Stimulated activated CD4-positive, alpha-beta T cell treated with anti-CD3 and anti-CD28 coated beads, Interleukin-1b, Interleukin-23, amount 100 ng/mL, for 48 hours (primary cell): Measurements from ENCODE around the gene GCNT3.
"Not testable (repeated sequence)": the region's sequence is repeated elsewhere in the genome, so short reads cannot be mapped to it uniquely, and the experiment has no call there.

Experiments
- DNase-seq: peaks from one replicate; pipeline ENCODE4 v3.0.0-alpha.2; 2020

Gene GCNT3

GRCh38 chr15:59622289-59622688, 10.7 kb downstream of the GCNT3 start:
- peak; percentile 65 for DNase-seq

GRCh38 chr15:59632714-59633113, 21.1 kb downstream of the GCNT3 start:
- DNase-seq: no peak

- no peak for DNase-seq
Measured at GRCh38 chr15:59636184-59636583, 24.6 kb downstream of the GCNT3 start.

DNA sequence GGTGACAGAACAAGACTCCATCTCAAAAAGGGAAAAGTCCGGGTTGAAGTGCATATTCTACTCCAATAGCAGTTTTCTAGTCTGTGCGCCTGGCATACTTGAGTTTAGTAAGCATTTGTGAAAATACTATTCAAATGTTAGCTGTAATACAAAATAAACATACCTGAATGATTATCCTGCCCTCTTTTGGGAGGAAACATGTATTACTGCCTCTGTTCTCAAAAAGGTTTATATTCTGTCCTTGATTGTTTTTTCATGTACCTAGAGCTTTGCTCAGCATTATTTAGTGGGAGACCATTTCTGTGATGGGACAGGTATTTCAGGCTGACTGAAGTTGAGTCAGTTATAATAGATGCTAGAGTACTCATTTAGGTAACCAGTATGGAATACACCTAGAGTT, 25.9 kb downstream of the GCNT3 start:
- not testable (repeated sequence) for DNase-seq

GRCh38 chr15:59642351-59642750, 30.8 kb downstream of the GCNT3 start:
- no peak for DNase-seq

DNA sequence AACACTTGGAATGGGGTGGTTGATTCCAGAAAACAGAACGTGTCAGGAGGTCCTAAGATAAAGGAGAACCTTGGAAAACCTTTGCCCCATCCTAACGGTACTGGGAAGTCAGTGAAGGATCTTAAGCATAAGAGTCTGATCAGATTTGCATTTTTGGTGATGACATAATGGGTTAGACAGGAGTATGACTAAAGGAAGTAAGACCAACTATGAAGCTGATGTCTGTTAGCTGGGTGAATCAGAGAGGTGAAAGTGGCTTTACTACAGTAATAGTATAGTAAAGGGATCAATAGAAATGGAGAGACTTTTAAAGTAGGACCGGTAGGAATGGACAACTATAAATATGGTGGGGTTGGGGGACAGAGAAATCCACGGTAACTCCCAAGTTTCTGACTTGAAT, 33.2 kb downstream of the GCNT3 start:
- no peak for DNase-seq

DNA sequence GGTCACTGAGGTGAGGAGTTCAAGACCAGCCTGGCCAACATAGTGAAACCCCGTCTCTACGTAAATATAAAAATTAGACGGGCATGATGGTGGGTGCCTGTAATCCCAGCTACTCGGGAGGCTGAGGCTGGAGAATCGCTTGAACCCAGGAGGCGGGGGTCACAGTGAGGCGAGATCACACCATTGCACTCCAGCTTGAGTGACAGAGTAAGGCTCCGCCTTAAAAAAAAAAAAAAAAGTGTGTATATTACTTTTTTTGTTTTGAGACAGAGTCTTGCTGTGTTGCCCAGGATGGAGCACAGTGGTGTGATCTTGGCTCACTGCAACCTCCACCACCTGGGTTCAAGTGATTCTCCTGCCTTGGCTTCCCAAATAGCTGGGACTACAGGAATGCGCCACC, 34.2 kb downstream of the GCNT3 start:
- not testable (repeated sequence) for DNase-seq

- no peak for DNase-seq
Measured at GRCh38 chr15:59646277-59646676, 34.7 kb downstream of the GCNT3 start.

GRCh38 chr15:59647085-59647484, 35.5 kb downstream of the GCNT3 start:
- no peak for DNase-seq

- no peak for DNase-seq
Measured at GRCh38 chr15:59649603-59650002, 38.0 kb downstream of the GCNT3 start.

DNA sequence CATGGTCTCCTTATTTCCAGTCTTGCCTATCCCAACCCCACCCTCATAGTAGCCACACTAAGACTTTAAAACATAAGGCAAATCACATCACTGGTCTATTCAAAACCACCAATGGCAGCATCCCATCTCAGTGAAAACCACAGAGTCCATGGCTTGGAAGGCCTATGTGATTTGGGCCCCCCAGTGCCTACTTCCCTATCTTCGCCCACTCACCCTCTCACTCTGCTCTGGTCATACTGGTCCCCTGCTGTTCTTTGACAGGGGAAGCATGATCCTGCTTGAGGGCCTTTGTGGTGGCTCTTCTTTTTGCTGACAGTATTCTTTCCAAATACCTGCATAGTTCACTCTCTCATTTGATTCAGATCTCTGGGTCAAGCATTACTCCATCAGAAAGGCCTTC, 42.5 kb downstream of the GCNT3 start:
- no peak for DNase-seq

DNA sequence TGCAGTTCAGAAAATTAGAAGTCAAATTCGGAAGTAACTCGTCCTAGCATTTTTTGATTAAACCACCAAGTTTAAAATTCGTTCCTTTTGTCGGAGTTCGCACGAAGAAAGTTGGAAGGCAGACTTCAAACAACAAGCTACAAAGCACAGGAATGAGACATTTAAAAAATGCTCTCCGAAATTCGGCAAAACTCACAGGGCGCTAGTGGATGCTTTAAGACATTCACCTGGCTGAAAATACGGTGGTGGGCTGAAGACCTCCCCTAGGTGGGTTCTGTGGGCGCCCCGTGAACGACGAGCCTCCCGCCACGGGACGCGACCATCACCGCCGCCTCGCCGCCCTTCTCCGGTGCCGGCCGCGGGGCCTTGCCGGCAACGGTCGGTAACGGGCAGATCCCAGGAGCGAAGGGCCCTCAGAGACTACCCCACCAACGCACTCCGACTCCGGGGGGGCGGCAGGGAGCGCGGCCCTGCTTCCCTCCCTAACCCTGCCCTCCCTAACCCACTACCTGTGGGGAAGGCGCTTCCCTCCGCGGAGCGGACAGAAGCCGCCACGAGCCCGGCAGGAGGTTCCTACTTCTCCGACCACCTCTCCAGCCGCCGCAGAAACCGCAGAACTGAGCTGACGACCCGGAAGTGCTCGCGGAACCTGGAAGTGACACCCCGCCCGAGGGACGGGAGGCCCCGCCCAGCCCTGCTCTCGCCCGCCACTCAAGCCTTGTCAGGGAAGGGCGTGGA, 45.5 kb downstream of the GCNT3 start, which contains the start of gene GTF2A2:
Gene GTF2A2 (minus strand): TSS at position 619 of the 738 bp plus-strand sequence. CDS start 5,238 bp downstream, outside the sequence.
- peak; percentile 93 for DNase-seq

- DNase-seq: peak; percentile 4
Measured at GRCh38 chr15:59657635-59658125, 46.1 kb downstream of the GCNT3 start.

DNA sequence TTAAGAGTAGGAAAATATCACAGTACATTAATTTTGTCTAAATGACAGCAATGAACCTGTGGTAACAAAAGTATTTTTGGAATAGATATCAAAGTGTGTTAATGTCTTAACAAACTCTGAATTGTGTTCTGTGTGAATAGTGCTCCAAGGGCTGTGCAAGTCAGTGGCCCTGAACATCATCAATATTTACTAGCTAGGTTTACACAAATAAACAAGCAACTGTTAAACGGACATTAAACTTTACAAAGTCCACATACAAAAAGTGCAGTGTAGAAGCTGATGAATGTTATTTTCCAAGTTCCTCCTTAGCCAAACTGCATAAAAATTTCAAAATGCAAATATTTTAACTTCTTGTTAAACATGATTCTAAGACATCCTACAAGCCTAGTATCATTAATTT, 47.8 kb downstream of the GCNT3 start:
- DNase-seq: no peak

DNA sequence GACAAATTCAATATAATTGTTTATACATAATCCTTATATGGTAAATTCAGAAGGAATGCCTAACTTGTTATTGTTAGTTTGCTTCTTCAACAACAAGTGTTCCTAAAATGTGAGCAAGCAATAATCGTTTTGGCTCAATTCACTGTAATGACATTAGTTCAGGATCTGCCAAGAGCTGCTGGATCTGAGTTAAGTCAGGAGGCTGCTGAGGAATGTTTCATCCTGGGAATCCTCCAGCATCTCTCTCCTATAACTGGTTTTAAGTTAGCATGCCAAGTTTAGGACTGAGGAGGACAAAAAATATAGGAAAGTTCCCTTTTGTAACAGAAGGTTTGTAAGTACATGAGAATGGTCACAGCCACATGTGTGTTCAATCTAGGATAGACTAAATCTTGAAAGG, 50.7 kb downstream of the GCNT3 start:
- DNase-seq: no peak

GRCh38 chr15:59668556-59668955, 57.0 kb downstream of the GCNT3 start:
- no peak for DNase-seq
